Adipocyte (in vitro differentiated cells): ENCODE measurements around the gene MPZL1.

ENCODE experiments used
- DNase-seq: peaks from one replicate; pipeline ENCODE4 v3.0.0-alpha.2; 2015; ENCODE audit warnings: low read depth
- H3K27me3 ChIP-seq: replicated peaks from 2 replicates; pipeline ENCODE4 v1.7.0; 2013; ENCODE audit warnings: mild to moderate bottlenecking, low read length, moderate library complexity; ENCODE audit not compliant: control insufficient read depth, insufficient read depth
- H3K36me3 ChIP-seq: 2 replicates; pipeline ENCODE4 v1.7.0; 2013; ENCODE audit warnings: low read length, mild to moderate bottlenecking, moderate library complexity; ENCODE audit not compliant: control insufficient read depth, insufficient read depth, severe bottlenecking
- H3K4me1 ChIP-seq: 2 replicates; pipeline ENCODE4 v1.7.0; 2013; ENCODE audit warnings: mild to moderate bottlenecking, low read length, moderate library complexity; ENCODE audit not compliant: control insufficient read depth, insufficient read depth
- H3K4me3 ChIP-seq: 2 replicates; pipeline ENCODE4 v1.7.0; 2013; ENCODE audit warnings: mild to moderate bottlenecking, low read length, moderate library complexity
- H3K9ac ChIP-seq: 2 replicates; pipeline ENCODE4 v1.7.0; 2013; ENCODE audit warnings: mild to moderate bottlenecking, low read length, moderate library complexity
- H3K9me3 ChIP-seq: 2 replicates; pipeline ENCODE4 v1.7.0; 2013; ENCODE audit warnings: mild to moderate bottlenecking, low read length, moderate library complexity; ENCODE audit not compliant: control insufficient read depth

Gene MPZL1

GRCh38 chr1:167755654-167756053 lies 33.9 kb downstream of the MPZL1 start:
- no peaks in the 10 kb centered on the region for H3K9me3 ChIP-seq
- DNase-seq = no peak
- H3K4me3 ChIP-seq = no peak overlapping the region
- H3K9ac ChIP-seq = no peak overlapping the region
- peaks cover 47% of the 10 kb centered on the region for H3K4me1 ChIP-seq
- H3K27me3 ChIP-seq = no peaks in the 10 kb centered on the region
- H3K36me3 ChIP-seq = no peaks in the 10 kb centered on the region

- Histone ChIP-seq H3K9me3 (no peaks in the 10 kb centered on the region), H3K4me1 (peaks cover 45% of the 10 kb centered on the region), H3K27me3 (no peaks in the 10 kb centered on the region), H3K36me3 (no peaks in the 10 kb centered on the region), H3K4me3 (no peak overlapping the region), H3K9ac (no peak overlapping the region)
- DNase-seq = no peak
These were observed 35.1 kb downstream of the MPZL1 start for GRCh38 chr1:167756730-167757405.

GRCh38 chr1:167757433-167758309 lies 35.9 kb downstream of the MPZL1 start:
- H3K27me3 ChIP-seq = no peaks in the 10 kb centered on the region
- H3K4me1 ChIP-seq = peaks cover 37% of the 10 kb centered on the region
- no peak overlapping the region for H3K9ac ChIP-seq
- H3K4me3 ChIP-seq = no peak overlapping the region
- H3K9me3 ChIP-seq = no peaks in the 10 kb centered on the region
- no peak for DNase-seq
- H3K36me3 ChIP-seq = no peaks in the 10 kb centered on the region

GRCh38 chr1:167761400-167761799 lies 39.6 kb downstream of the MPZL1 start:
- no peaks in the 10 kb centered on the region for H3K9me3 ChIP-seq
- H3K36me3 ChIP-seq = peaks cover 12% of the 10 kb centered on the region
- DNase-seq = no peak
- H3K27me3 ChIP-seq = no peaks in the 10 kb centered on the region
- H3K4me1 ChIP-seq = peaks cover 29% of the 10 kb centered on the region
- no peak overlapping the region for H3K9ac ChIP-seq
- H3K4me3 ChIP-seq = no peak overlapping the region

GRCh38 chr1:167762061-167762746 lies 40.4 kb downstream of the MPZL1 start:
- H3K27me3 ChIP-seq = no peaks in the 10 kb centered on the region
- H3K36me3 ChIP-seq = peaks cover 20% of the 10 kb centered on the region
- H3K4me1 ChIP-seq = peaks cover 24% of the 10 kb centered on the region
- no peaks in the 10 kb centered on the region for H3K9me3 ChIP-seq
- H3K9ac ChIP-seq = no peak overlapping the region
- DNase-seq = no peak
- no peak overlapping the region for H3K4me3 ChIP-seq

GRCh38 chr1:167763525-167764220 lies 41.9 kb downstream of the MPZL1 start:
- no peak for DNase-seq
- H3K9me3 ChIP-seq = no peaks in the 10 kb centered on the region
- H3K36me3 ChIP-seq = peaks cover 34% of the 10 kb centered on the region
- H3K27me3 ChIP-seq = no peaks in the 10 kb centered on the region
- H3K4me3 ChIP-seq = no peak overlapping the region
- no peak overlapping the region for H3K9ac ChIP-seq
- H3K4me1 ChIP-seq = peaks cover 19% of the 10 kb centered on the region

- Histone ChIP-seq H3K4me1 (peaks cover 12% of the 10 kb centered on the region), H3K36me3 (peaks cover 45% of the 10 kb centered on the region), H3K4me3 (no peak overlapping the region), H3K9ac (no peak overlapping the region), H3K9me3 (no peaks in the 10 kb centered on the region), H3K27me3 (no peaks in the 10 kb centered on the region)
- DNase-seq = no peak
These were observed 42.9 kb downstream of the MPZL1 start for GRCh38 chr1:167764458-167765330.

- H3K27me3 ChIP-seq = no peaks in the 10 kb centered on the region
- peaks cover 53% of the 10 kb centered on the region for H3K36me3 ChIP-seq
- no peaks in the 10 kb centered on the region for H3K9me3 ChIP-seq
- no peak for DNase-seq
- no peak overlapping the region for H3K9ac ChIP-seq
- peaks cover 10% of the 10 kb centered on the region for H3K4me1 ChIP-seq
- no peak overlapping the region for H3K4me3 ChIP-seq
These were observed 43.7 kb downstream of the MPZL1 start for GRCh38 chr1:167765496-167765895.

- peaks cover 10% of the 10 kb centered on the region for H3K4me1 ChIP-seq
- no peak overlapping the region for H3K9ac ChIP-seq
- H3K9me3 ChIP-seq = no peaks in the 10 kb centered on the region
- no peak overlapping the region for H3K4me3 ChIP-seq
- H3K27me3 ChIP-seq = no peaks in the 10 kb centered on the region
- no peak for DNase-seq
- peaks cover 56% of the 10 kb centered on the region for H3K36me3 ChIP-seq
These were observed 44.8 kb downstream of the MPZL1 start for GRCh38 chr1:167766538-167766937.

GRCh38 chr1:167767761-167768160 lies 46.0 kb downstream of the MPZL1 start:
- no peak overlapping the region for H3K4me3 ChIP-seq
- no peaks in the 10 kb centered on the region for H3K27me3 ChIP-seq
- no peak overlapping the region for H3K9ac ChIP-seq
- H3K36me3 ChIP-seq = peaks cover 68% of the 10 kb centered on the region
- DNase-seq = no peak
- no peaks in the 10 kb centered on the region for H3K9me3 ChIP-seq
- H3K4me1 ChIP-seq = peaks cover 10% of the 10 kb centered on the region
